Cortex of kidney (tissue), 1 donor: Measurements from ENCODE around the gene NFYC.
"Not testable (repeated sequence)": the region's sequence is repeated elsewhere in the genome, so short reads cannot be mapped to it uniquely, and the experiment has no call there.

ENCODE experiments used
- DNase-seq: peaks from one replicate; lab custom pipeline; 2025; lab: John Stamatoyannopoulos, UW

Gene NFYC

DNA sequence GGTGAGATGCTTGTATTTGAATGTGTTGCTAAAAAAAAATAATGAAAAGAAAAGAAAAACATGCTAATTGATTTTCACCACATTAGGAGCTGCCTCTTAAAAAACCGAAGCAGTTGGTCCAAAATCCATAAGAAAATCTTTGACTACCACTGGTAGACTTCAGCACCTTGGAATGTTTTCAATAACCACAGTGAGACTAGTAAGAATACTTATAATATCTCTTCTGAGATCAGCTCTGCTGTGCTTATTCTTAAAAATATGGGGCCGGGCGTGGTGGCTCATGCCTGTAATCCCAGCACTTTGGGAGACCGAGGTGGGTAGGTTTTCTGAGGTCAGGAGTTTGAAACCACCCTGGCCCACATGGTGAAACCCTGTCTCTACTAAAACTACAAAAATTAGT, 15.1 kb downstream of the NFYC start:
- DNase-seq: no peak

GRCh38 chr1:40708750-40709099, 17.2 kb downstream of the NFYC start:
- DNase-seq: no peak

GRCh38 chr1:40709100-40709801, 17.7 kb downstream of the NFYC start:
- DNase-seq: no peak

DNA sequence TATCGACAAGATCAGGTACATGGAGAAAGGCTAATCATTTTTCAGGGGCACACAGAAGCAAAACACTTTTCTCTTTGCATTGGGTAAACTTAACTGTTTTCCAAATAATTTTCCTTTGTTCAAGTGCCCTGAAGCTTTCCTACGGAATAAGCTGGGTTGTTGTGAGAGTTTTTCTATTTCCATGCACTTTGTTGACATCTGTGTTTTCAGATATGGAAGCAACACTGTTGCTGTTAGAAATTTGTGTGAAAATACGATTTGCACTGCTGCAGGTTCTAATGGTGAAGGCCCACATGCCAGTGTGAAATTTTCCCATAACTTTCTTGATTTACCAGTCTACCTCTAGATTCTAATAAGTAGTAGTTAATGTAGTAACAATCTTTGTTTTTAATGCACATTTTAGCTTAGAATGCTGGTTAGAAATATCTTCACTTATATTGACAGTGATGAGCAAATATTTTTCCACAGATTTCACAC, 18.3 kb downstream of the NFYC start:
- DNase-seq: no peak

GRCh38 chr1:40710581-40711315, 19.2 kb downstream of the NFYC start:
- no peak for DNase-seq

DNA sequence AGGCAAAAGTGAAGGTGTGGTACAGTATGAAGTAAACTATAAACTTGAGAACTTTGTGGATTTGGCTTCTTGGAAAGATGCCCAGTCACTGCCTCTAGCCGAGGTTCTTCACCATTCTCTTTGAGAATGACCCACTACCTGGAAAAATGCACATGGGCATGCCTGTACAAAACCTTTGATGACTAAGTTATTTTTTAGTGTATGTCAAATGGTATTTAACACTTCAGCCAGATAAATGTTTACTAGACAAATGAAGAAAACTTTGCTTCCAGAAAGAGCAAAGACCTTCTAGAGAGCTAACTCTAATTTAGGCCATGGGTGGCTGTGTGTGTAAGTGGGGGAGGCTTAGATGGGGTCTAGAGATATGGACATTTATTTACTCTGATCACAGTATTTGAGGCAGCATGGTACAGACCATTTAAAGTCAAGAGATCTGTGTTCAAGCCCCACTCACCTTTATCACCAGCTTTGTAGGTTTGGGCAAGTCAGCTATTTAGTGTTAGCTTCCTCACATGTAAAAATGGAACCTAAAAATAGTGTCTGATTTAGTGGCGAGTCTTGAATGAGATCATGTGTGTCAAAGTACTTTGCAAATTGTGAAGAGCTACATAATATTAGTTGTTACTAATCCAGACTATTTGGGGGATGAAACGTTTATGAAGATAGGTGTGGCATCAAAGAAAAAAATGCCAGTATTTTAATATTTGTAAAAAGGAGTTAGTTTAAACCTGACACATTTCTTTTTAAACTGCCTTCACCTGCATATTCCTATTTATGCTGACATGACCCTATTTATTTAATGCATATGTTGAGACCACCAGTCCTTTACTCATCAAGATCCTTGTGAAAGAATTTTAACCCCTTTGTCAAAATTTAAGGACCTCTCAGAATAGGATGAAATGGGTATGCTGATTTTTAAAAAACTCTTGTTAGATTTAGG, 20.2 kb downstream of the NFYC start:
- DNase-seq: no peak

DNA sequence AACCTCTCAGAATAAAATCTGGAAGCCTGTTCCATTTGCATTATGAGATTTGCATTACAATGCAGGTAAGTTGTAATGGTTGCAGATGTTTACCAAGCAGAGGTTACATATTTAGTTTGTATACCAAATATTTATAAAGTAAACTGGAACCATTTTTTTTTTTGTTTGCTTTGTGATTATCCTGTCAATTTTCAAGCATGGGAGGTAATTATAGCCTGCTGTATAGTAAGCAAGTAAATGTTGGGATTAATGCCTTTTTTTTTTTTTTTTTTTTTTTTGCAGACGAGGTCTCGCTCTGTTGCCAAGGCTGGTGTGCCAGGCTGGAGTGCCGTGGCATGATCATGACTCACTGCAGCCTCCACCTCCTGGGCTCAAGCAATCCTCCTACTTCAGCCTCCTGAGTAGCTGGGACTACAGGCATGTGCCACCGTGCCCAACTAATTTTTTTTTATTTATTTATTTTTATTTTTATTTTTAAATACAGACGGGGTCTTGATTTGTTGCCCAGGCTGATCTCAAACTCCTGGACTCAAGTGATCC, 21.0 kb downstream of the NFYC start:
- DNase-seq: no peak

- no peak for DNase-seq
Measured at GRCh38 chr1:40712997-40713396, 21.5 kb downstream of the NFYC start.

- DNase-seq: no peak
Measured at GRCh38 chr1:40715491-40716059, 24.1 kb downstream of the NFYC start.

- DNase-seq: no peak
Measured at GRCh38 chr1:40717065-40717464, 25.6 kb downstream of the NFYC start.

- DNase-seq: no peak
Measured at GRCh38 chr1:40717955-40718354, 26.5 kb downstream of the NFYC start.

- no peak for DNase-seq
Measured at GRCh38 chr1:40720493-40720892, 29.0 kb downstream of the NFYC start.

DNA sequence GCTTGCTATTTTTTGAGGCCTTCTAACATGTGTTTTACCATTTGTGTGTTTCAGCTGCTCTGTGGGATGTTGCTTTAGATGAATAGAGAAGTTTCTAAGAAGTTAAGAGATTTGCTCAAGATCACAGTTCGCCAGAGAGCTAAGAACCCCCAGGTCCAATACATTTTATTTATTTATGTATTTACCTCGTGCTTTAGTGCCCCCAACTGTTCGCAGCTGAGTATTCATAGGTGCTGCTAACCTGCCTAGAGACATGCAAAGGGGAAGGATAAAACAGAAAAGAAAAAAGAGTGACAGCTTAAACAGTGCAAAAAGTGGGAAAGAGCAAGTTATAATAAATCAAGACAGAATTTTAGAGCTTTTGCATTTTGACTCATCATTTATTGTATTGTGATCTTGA, 31.1 kb downstream of the NFYC start:
- no peak for DNase-seq

GRCh38 chr1:40723196-40723955, 31.9 kb downstream of the NFYC start:
- DNase-seq: no peak

GRCh38 chr1:40727662-40728061, 36.2 kb downstream of the NFYC start:
- DNase-seq: not testable (repeated sequence)

- not testable (repeated sequence) for DNase-seq
Measured at GRCh38 chr1:40729316-40729862, 37.9 kb downstream of the NFYC start.

DNA sequence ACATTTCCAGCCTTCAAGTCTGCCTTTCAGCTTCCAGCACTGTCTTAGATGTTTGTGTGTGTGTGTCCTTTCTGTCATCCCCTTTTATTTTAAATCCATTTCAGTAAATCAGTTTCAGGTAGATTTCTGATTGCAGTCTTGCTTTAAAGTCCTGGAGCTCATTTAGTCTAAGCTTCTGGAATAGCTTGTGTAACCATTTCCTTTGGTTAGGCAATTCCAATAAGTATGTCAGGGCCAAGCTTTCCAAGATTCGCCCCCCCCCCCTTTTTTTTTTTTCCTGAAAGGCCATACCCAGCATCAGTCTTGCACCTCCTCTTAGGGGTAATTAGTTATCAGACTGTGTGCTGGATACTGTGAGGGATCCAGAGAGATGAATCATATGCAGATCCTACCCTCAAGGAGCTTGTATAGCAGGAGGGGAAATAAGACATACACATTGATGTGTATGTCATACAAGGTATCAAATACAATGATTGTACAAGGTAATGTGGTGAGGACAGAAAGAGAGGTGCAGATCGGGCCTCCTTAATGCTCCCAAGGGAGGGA, 41.3 kb downstream of the NFYC start:
- DNase-seq: no peak

GRCh38 chr1:40734882-40735628, 43.6 kb downstream of the NFYC start:
- no peak for DNase-seq

- DNase-seq: no peak
Measured at GRCh38 chr1:40736085-40736531, 44.6 kb downstream of the NFYC start.

GRCh38 chr1:40738831-40739230, 47.3 kb downstream of the NFYC start:
- DNase-seq: no peak
